ENCODE data around the gene TRPM6.

The TRPM6 gene

GRCh38 chr9:74848153-74848525 is 39.6 kb downstream of the TRPM6 start:
- FAIRE-seq, result no peak
- TF ChIP-seq TAF1 (IDR thresholded peaks at IDR 0.05; ENCODE audit: borderline replicate concordance, low read depth, low read length), result no peak
- TF ChIP-seq POLR2A (IDR thresholded peaks at IDR 0.05; ENCODE audit: low read depth, low read length), result no peak
- TF ChIP-seq POLR2AphosphoS5 (IDR thresholded peaks at IDR 0.05; ENCODE audit: low read depth, low read length), result no peak
- no peak for DNase-seq (ENCODE audit: insufficient read length)

GRCh38 chr9:74847478-74848152 is 40.1 kb downstream of the TRPM6 start:
- DNase-seq (ENCODE audit: insufficient read length), result no peak
- no peak for FAIRE-seq
- TF ChIP-seq POLR2A (IDR thresholded peaks at IDR 0.05; ENCODE audit: low read depth, low read length), result no peak
- TF ChIP-seq TAF1 (IDR thresholded peaks at IDR 0.05; ENCODE audit: borderline replicate concordance, low read depth, low read length), result no peak
- no peak for TF ChIP-seq POLR2AphosphoS5 (IDR thresholded peaks at IDR 0.05; ENCODE audit: low read depth, low read length)

- FAIRE-seq (no peak), DNase-seq (ENCODE audit: insufficient read length) (no peak)
- TF ChIP-seq TAF1 (IDR thresholded peaks at IDR 0.05; ENCODE audit: borderline replicate concordance, low read depth, low read length), result no peak
- TF ChIP-seq POLR2AphosphoS5 (IDR thresholded peaks at IDR 0.05; ENCODE audit: low read depth, low read length), result no peak
- no peak for TF ChIP-seq POLR2A (IDR thresholded peaks at IDR 0.05; ENCODE audit: low read depth, low read length)
Measured at GRCh38 chr9:74846766-74847165, 41.0 kb downstream of the TRPM6 start.

- no peak for FAIRE-seq
Measured at GRCh38 chr9:74838351-74838750, 49.4 kb downstream of the TRPM6 start.

GRCh38 chr9:74824654-74825053 is 63.1 kb downstream of the TRPM6 start:
- DNase-seq (ENCODE audit: insufficient read length) (no peak), FAIRE-seq (no peak)
- TF ChIP-seq TAF1 (IDR thresholded peaks at IDR 0.05; ENCODE audit: borderline replicate concordance, low read depth, low read length), result no peak
- TF ChIP-seq POLR2A (IDR thresholded peaks at IDR 0.05; ENCODE audit: low read depth, low read length), result no peak
- no peak for TF ChIP-seq POLR2AphosphoS5 (IDR thresholded peaks at IDR 0.05; ENCODE audit: low read depth, low read length)

More at GRCh38 chr9:74838351-74838750, 49.4 kb downstream of the TRPM6 start:
- no peak for TF ChIP-seq POLR2AphosphoS5 (IDR thresholded peaks at IDR 0.05; ENCODE audit: low read depth, low read length)
- no peak for TF ChIP-seq TAF1 (IDR thresholded peaks at IDR 0.05; ENCODE audit: borderline replicate concordance, low read depth, low read length)
- TF ChIP-seq POLR2A (IDR thresholded peaks at IDR 0.05; ENCODE audit: low read depth, low read length), result no peak
- no peak for DNase-seq (ENCODE audit: insufficient read length)

GRCh38 chr9:74821636-74822035 is 66.1 kb downstream of the TRPM6 start:
- TF ChIP-seq POLR2A (IDR thresholded peaks at IDR 0.05; ENCODE audit: low read depth, low read length) (no peak), TAF1 (IDR thresholded peaks at IDR 0.05; ENCODE audit: borderline replicate concordance, low read depth, low read length) (no peak)
- DNase-seq (ENCODE audit: insufficient read length) (no peak), FAIRE-seq (no peak)

GRCh38 chr9:74817816-74818215 is 69.9 kb downstream of the TRPM6 start:
- FAIRE-seq (no peak), DNase-seq (ENCODE audit: insufficient read length) (no peak)
- no peak for TF ChIP-seq TAF1 (IDR thresholded peaks at IDR 0.05; ENCODE audit: borderline replicate concordance, low read depth, low read length)
- no peak for TF ChIP-seq POLR2AphosphoS5 (IDR thresholded peaks at IDR 0.05; ENCODE audit: low read depth, low read length)
- TF ChIP-seq POLR2A (IDR thresholded peaks at IDR 0.05; ENCODE audit: low read depth, low read length), result no peak

- DNase-seq (ENCODE audit: insufficient read length), result no peak
- TF ChIP-seq TAF1 (IDR thresholded peaks at IDR 0.05; ENCODE audit: borderline replicate concordance, low read depth, low read length), result no peak
- no peak for TF ChIP-seq POLR2A (IDR thresholded peaks at IDR 0.05; ENCODE audit: low read depth, low read length)
- no peak for TF ChIP-seq POLR2AphosphoS5 (IDR thresholded peaks at IDR 0.05; ENCODE audit: low read depth, low read length)
- FAIRE-seq, result no peak
Measured at GRCh38 chr9:74817281-74817810, 70.4 kb downstream of the TRPM6 start.

- TF ChIP-seq POLR2A (IDR thresholded peaks at IDR 0.05; ENCODE audit: low read depth, low read length) (no peak), POLR2AphosphoS5 (IDR thresholded peaks at IDR 0.05; ENCODE audit: low read depth, low read length) (no peak), TAF1 (IDR thresholded peaks at IDR 0.05; ENCODE audit: borderline replicate concordance, low read depth, low read length) (no peak)
- DNase-seq (ENCODE audit: insufficient read length), result no peak
- no peak for FAIRE-seq
Measured at GRCh38 chr9:74810200-74810599, 77.5 kb downstream of the TRPM6 start.

- FAIRE-seq (no peak), DNase-seq (ENCODE audit: insufficient read length) (no peak)
- TF ChIP-seq POLR2AphosphoS5 (IDR thresholded peaks at IDR 0.05; ENCODE audit: low read depth, low read length) (no peak), TAF1 (IDR thresholded peaks at IDR 0.05; ENCODE audit: borderline replicate concordance, low read depth, low read length) (no peak), POLR2A (IDR thresholded peaks at IDR 0.05; ENCODE audit: low read depth, low read length) (no peak)
Measured at GRCh38 chr9:74804018-74804385, 83.7 kb downstream of the TRPM6 start.

- DNase-seq (ENCODE audit: insufficient read length) (no peak), FAIRE-seq (no peak)
- no peak for TF ChIP-seq TAF1 (IDR thresholded peaks at IDR 0.05; ENCODE audit: borderline replicate concordance, low read depth, low read length)
- no peak for TF ChIP-seq POLR2AphosphoS5 (IDR thresholded peaks at IDR 0.05; ENCODE audit: low read depth, low read length)
- no peak for TF ChIP-seq POLR2A (IDR thresholded peaks at IDR 0.05; ENCODE audit: low read depth, low read length)
Measured at GRCh38 chr9:74803376-74804017, 84.2 kb downstream of the TRPM6 start.

- FAIRE-seq (no peak), DNase-seq (ENCODE audit: insufficient read length) (no peak)
- TF ChIP-seq TAF1 (IDR thresholded peaks at IDR 0.05; ENCODE audit: borderline replicate concordance, low read depth, low read length) (no peak), POLR2AphosphoS5 (IDR thresholded peaks at IDR 0.05; ENCODE audit: low read depth, low read length) (no peak), POLR2A (IDR thresholded peaks at IDR 0.05; ENCODE audit: low read depth, low read length) (no peak)
Measured at GRCh38 chr9:74800226-74800625, 87.5 kb downstream of the TRPM6 start.
